ENCODE measurements around the gene MACO1. TPM values are rescaled to one million over a fixed set of nuclear protein-coding genes. Genes with fewer than 3 reads are reported as not detected.

The MACO1 gene
- total and polyA plus RNA-seq, 2 donors from 2014 or later: 12.1 to 19.3 TPM

DNA sequence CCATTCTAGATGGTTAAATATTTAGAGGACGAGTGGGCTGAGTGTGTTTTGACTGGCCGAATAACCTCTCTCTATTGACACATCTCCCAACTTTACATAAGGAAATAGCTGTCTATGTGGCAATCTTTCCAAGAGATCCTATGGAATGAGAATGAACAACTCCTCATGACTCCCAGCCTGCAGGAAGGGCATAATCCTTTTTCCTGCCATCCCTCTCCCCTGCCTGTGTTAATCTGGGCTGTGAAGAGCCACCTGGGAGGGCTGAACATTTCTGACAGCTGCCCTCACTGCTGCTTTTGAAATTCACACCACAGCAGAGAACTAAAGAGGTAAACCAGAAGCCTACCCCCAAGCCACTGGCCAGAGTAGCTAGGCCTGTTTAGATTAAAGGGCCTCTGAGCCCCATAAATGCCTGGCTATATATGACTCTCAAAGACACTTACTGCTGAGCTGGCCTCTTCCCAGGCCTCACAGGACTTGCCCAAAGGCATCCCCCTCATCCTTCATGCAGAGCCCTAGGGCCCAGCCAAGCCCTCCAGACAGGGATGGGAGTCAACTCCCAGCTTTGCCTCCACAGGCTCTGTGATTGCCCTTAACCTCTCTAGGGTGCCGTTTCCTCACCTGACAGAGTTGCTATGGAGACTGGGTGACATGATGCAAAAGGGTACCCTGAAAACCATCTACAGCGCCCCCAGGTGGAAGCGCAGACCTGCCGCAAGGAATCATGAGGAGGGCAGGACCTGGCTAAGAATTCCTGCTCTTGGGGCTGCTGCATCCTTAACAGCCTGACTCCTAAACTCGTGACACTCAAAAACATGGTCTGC lies 70.8 kb downstream of the MACO1 start:
- H3K27me3 ChIP-seq (ENCODE audit: control insufficient read depth, insufficient read depth, low read length): no peaks in the 10 kb centered on the region
- no peak for DNase-seq
- H3K27ac ChIP-seq (ENCODE audit: low read depth in 2 of 2, low read length in 2 of 2): no peak overlapping the region
- H3K9me3 ChIP-seq (ENCODE audit: control insufficient read depth in 2 of 3, insufficient read depth in 1 of 3, low read length in 3 of 3): no peaks in the 10 kb centered on the region
- H3K4me1 ChIP-seq (ENCODE audit: control insufficient read depth in 2 of 3, insufficient read depth in 2 of 3, low read depth in 1 of 3, low read length in 3 of 3): peaks cover 0 to 3% (median 0%) of the 10 kb centered on the region in 3 donors
- TF ChIP-seq, protein P1, sequence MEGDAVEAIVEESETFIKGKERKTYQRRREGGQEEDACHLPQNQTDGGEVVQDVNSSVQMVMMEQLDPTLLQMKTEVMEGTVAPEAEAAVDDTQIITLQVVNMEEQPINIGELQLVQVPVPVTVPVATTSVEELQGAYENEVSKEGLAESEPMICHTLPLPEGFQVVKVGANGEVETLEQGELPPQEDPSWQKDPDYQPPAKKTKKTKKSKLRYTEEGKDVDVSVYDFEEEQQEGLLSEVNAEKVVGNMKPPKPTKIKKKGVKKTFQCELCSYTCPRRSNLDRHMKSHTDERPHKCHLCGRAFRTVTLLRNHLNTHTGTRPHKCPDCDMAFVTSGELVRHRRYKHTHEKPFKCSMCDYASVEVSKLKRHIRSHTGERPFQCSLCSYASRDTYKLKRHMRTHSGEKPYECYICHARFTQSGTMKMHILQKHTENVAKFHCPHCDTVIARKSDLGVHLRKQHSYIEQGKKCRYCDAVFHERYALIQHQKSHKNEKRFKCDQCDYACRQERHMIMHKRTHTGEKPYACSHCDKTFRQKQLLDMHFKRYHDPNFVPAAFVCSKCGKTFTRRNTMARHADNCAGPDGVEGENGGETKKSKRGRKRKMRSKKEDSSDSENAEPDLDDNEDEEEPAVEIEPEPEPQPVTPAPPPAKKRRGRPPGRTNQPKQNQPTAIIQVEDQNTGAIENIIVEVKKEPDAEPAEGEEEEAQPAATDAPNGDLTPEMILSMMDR (IDR thresholded peaks at IDR 0.05; ENCODE audit: borderline replicate concordance, extremely low read depth, insufficient read depth): no peak
- intact Hi-C loops (cut with DNase I): no loop called here
- no peak for FAIRE-seq
- H3K9ac ChIP-seq (ENCODE audit: low read length in 3 of 3): no peak overlapping the region
- H3K4me3 ChIP-seq (ENCODE audit: low read length in 3 of 3): no peak overlapping the region
- peaks cover 3 to 13% (median 5%) of the 10 kb centered on the region in 3 donors for H3K36me3 ChIP-seq (ENCODE audit: control insufficient read depth in 2 of 3, insufficient read depth in 3 of 3, low read length in 3 of 3)

DNA sequence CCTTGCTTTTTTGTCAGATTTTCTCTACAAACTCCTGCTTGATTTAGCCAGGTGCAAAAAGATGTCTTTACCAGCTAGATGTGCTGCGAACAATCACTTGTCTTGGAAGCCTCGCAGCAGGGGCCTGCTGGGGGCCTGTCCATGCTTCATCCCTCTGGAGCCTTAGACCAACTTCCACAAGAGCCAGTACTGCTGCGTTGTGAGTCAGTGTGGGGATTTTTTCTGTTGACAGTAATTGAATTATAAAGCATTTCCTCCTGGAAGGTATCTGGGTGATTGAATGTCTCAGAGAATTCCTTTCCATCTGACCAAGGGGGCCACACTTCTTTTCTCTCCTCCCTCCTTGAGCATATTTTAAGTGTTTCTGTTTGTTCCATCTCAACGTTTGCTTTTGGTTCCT lies 72.3 kb downstream of the MACO1 start:
- no peak overlapping the region for H3K4me3 ChIP-seq (ENCODE audit: low read length in 3 of 3)
- H3K27me3 ChIP-seq (ENCODE audit: control insufficient read depth, insufficient read depth, low read length): no peaks in the 10 kb centered on the region
- no peak overlapping the region for H3K9ac ChIP-seq (ENCODE audit: low read length in 3 of 3)
- peaks cover 0 to 8% (median 3%) of the 10 kb centered on the region in 3 donors for H3K36me3 ChIP-seq (ENCODE audit: control insufficient read depth in 2 of 3, insufficient read depth in 3 of 3, low read length in 3 of 3)
- intact Hi-C loops (cut with DNase I): no loop called here
- FAIRE-seq (no peak), DNase-seq (no peak)
- H3K9me3 ChIP-seq (ENCODE audit: control insufficient read depth in 2 of 3, insufficient read depth in 1 of 3, low read length in 3 of 3): no peaks in the 10 kb centered on the region
- peaks cover 0 to 3% (median 0%) of the 10 kb centered on the region in 3 donors for H3K4me1 ChIP-seq (ENCODE audit: control insufficient read depth in 2 of 3, insufficient read depth in 2 of 3, low read depth in 1 of 3, low read length in 3 of 3)
- H3K27ac ChIP-seq (ENCODE audit: low read depth in 2 of 2, low read length in 2 of 2): no peak overlapping the region
- TF ChIP-seq, protein P1 (IDR thresholded peaks at IDR 0.05; ENCODE audit: borderline replicate concordance, extremely low read depth, insufficient read depth): no peak

DNA sequence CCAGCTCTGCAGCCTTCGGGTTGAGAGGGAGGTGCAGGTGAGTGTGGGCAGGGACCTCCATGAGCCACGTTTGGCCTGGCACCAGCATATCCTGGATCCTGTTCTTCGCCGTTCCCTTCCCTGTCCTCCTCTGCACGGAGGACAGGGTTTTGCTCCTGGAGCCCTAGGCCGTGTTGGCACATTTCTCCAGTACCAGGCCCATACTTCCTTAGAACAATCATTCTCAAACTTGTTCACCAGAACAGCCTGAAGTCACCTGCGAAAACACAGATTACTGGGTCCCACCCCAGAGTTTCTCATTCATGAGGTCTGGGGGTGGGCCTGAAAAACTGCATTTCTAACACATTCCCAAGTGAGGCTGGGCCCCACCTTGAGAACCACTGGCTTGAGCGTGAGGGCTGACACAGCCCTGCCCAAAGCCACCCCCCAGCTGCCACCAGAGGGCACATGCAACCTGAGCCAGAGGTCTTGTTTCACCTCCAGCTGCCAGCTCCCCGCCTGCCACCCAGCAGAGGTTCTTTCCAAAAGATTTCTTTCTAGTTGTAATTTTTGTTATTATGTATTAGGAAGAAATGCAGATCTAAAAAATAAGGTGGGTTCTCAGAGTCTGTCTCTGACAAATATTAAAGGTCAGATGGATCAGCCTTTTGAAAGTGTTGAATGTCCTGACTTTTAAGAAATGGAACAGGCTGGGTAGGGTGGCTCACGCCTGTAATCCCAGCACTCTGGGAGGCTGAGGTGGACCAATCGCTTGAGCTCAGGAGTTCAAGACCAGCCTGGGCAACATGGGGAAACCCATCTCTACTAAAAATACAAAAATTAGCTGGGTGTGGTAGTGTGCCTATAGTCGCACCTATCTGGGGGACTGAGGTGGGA lies 73.1 kb downstream of the MACO1 start:
- Histone ChIP-seq H3K9ac (ENCODE audit: low read length in 3 of 3) (no peak overlapping the region), H3K4me3 (ENCODE audit: low read length in 3 of 3) (no peak overlapping the region), H3K4me1 (ENCODE audit: control insufficient read depth in 2 of 3, insufficient read depth in 2 of 3, low read depth in 1 of 3, low read length in 3 of 3) (peaks cover 0 to 3% (median 0%) of the 10 kb centered on the region in 3 donors), H3K36me3 (ENCODE audit: control insufficient read depth in 2 of 3, insufficient read depth in 3 of 3, low read length in 3 of 3) (no peaks in the 10 kb centered on the region), H3K9me3 (ENCODE audit: control insufficient read depth in 2 of 3, insufficient read depth in 1 of 3, low read length in 3 of 3) (no peaks in the 10 kb centered on the region), H3K27ac (ENCODE audit: low read depth in 2 of 2, low read length in 2 of 2) (no peak overlapping the region), H3K27me3 (ENCODE audit: control insufficient read depth, insufficient read depth, low read length) (no peaks in the 10 kb centered on the region)
- TF ChIP-seq, protein P1 (IDR thresholded peaks at IDR 0.05; ENCODE audit: borderline replicate concordance, extremely low read depth, insufficient read depth): peak; percentile 52
- intact Hi-C loops (cut with DNase I): no loop called here
- FAIRE-seq: no peak
- DNase-seq: peak; percentile 49 to 87 (median 65)
